ENCODE data around the gene ZNF235.
"Not testable (repeated sequence)": the region's sequence is repeated elsewhere in the genome, so short reads cannot be mapped to it uniquely, and the experiment has no call there.

DNA sequence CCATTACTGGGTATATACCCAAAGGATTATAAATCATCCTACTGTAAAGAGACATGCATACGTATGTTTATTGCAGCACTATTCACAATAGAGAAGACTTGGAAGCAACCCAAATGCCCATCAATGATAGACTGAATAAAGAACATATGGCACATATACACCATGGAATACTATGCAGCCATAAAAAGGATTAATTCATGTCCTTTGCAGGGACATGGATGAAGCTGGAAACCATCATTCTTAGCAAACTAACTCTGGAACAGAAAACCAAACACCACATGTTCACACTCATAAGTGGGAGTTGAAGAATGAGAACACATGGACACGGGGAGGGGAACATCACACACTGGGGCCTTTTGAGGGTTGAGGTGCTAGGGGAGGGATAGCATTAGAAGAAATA lies 51.4 kb downstream of the ZNF235 start:
- TF ChIP-seq, protein P1, sequence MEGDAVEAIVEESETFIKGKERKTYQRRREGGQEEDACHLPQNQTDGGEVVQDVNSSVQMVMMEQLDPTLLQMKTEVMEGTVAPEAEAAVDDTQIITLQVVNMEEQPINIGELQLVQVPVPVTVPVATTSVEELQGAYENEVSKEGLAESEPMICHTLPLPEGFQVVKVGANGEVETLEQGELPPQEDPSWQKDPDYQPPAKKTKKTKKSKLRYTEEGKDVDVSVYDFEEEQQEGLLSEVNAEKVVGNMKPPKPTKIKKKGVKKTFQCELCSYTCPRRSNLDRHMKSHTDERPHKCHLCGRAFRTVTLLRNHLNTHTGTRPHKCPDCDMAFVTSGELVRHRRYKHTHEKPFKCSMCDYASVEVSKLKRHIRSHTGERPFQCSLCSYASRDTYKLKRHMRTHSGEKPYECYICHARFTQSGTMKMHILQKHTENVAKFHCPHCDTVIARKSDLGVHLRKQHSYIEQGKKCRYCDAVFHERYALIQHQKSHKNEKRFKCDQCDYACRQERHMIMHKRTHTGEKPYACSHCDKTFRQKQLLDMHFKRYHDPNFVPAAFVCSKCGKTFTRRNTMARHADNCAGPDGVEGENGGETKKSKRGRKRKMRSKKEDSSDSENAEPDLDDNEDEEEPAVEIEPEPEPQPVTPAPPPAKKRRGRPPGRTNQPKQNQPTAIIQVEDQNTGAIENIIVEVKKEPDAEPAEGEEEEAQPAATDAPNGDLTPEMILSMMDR (IDR thresholded peaks at IDR 0.05): not testable (repeated sequence)
- not testable (repeated sequence) for TF ChIP-seq EP300, POLR2A (IDR thresholded peaks at IDR 0.05)
